Bronchial epithelial cell (primary cell): ENCODE results near the gene EFNA2. TPM values are rescaled to one million over a fixed set of nuclear protein-coding genes. Genes with fewer than 3 reads are reported as not detected.

ENCODE experiments used
- DNase-seq: peaks from one replicate; pipeline ENCODE4 v3.0.0-alpha.2; 2010; ENCODE audit warnings: low read depth
- FAIRE-seq: peaks from 2 replicates; lab custom pipeline; 2011; peaks lifted over from hg19 to GRCh38; lab: Jason Lieb, UNC
- H3K27me3 ChIP-seq: 2 replicates; pipeline ENCODE4 v1.5.1; 2011; ENCODE audit warnings: low read length; ENCODE audit not compliant: control insufficient read depth, insufficient read depth
- H3K36me3 ChIP-seq: 2 replicates; pipeline ENCODE4 v1.5.1; 2011; ENCODE audit warnings: low read length; ENCODE audit not compliant: control insufficient read depth, insufficient read depth
- H3K4me3 ChIP-seq: 2 replicates; pipeline ENCODE4 v1.5.1; 2011; ENCODE audit warnings: mild to moderate bottlenecking, low read depth, low read length, control low read depth
- CTCF ChIP-seq: IDR thresholded peaks from 2 replicates; pipeline ENCODE4 v1.5.1; 2011; ENCODE audit warnings: mild to moderate bottlenecking, moderate library complexity, low read length, control low read depth, inconsistent platforms; ENCODE audit not compliant: insufficient read depth, severe bottlenecking
- total RNA-seq: library from RNA; depleted of rRNA; stranded (reverse); fragments of >200 nt; gene quantifications from 2 replicates; pipeline ENCODE4 v1.2.1, GENCODE V29; 2014

EFNA2 gene
- total RNA-seq, 1 donor from 2014 or later = not detected

- FAIRE-seq (no peak), DNase-seq (no peak)
- no peak for TF ChIP-seq CTCF
- H3K4me3 ChIP-seq = no peak overlapping the region
- no peaks in the 10 kb centered on the region for H3K36me3 ChIP-seq
- peaks cover 2% of the 10 kb centered on the region for H3K27me3 ChIP-seq
Observed at GRCh38 chr19:1340681-1341469, 55.2 kb downstream of the EFNA2 start.

GRCh38 chr19:1343041-1343440 is 57.4 kb downstream of the EFNA2 start:
- no peak overlapping the region for H3K4me3 ChIP-seq
- H3K36me3 ChIP-seq = no peaks in the 10 kb centered on the region
- DNase-seq = no peak
- peaks cover 2% of the 10 kb centered on the region for H3K27me3 ChIP-seq
- FAIRE-seq = no peak
- no peak for TF ChIP-seq CTCF

GRCh38 chr19:1349211-1349610 is 63.5 kb downstream of the EFNA2 start:
- Histone ChIP-seq H3K4me3 (no peak overlapping the region), H3K36me3 (no peaks in the 10 kb centered on the region), H3K27me3 (no peaks in the 10 kb centered on the region)
- no peak for TF ChIP-seq CTCF
- DNase-seq = no peak
- no peak for FAIRE-seq

- H3K36me3 ChIP-seq = no peaks in the 10 kb centered on the region
- no peak for DNase-seq
- no peak for TF ChIP-seq CTCF
- no peak for FAIRE-seq
- H3K27me3 ChIP-seq = no peaks in the 10 kb centered on the region
- no peak overlapping the region for H3K4me3 ChIP-seq
Observed at GRCh38 chr19:1350867-1351266, 65.2 kb downstream of the EFNA2 start.

Other genes with a start within 250 kb of the EFNA2 start
- 6.8 and 13.8 TPM in 2 replicates for gene ABCA7, start 245.8 kb upstream of the EFNA2 start, total RNA-seq
- gene ARHGAP45, start 218.7 kb upstream of the EFNA2 start, total RNA-seq = 9.0 and 11.8 TPM in 2 replicates
- 57.4 and 87.1 TPM in 2 replicates for gene POLR2E, start 190.5 kb upstream of the EFNA2 start, total RNA-seq
- gene GPX4, start 181.9 kb upstream of the EFNA2 start, total RNA-seq = 274 and 291 TPM in 2 replicates
- 16.8 and 22.8 TPM in 2 replicates for gene SBNO2, start 111.6 kb upstream of the EFNA2 start, total RNA-seq
- gene STK11, start 80.1 kb upstream of the EFNA2 start, total RNA-seq = 110 and 117 TPM in 2 replicates
- gene CBARP, start 47.9 kb upstream of the EFNA2 start, total RNA-seq = 1.2 and 2.9 TPM in 2 replicates
- 8.7 and 14.8 TPM in 2 replicates for gene ATP5F1D, start 44.1 kb upstream of the EFNA2 start, total RNA-seq
- gene MIDN, start 37.3 kb upstream of the EFNA2 start, total RNA-seq = 15.8 and 31.1 TPM in 2 replicates
- 317 and 370 TPM in 2 replicates for gene CIRBP, start 16.5 kb upstream of the EFNA2 start, total RNA-seq
- gene FAM174C, start 10.3 kb upstream of the EFNA2 start, total RNA-seq = 20.8 and 27.1 TPM in 2 replicates
- gene NDUFS7, start 98.0 kb downstream of the EFNA2 start, total RNA-seq = 101 and 109 TPM in 2 replicates
- 6.8 and 9.7 TPM in 2 replicates for gene GAMT, start 115.7 kb downstream of the EFNA2 start, total RNA-seq
- 115 and 128 TPM in 2 replicates for gene DAZAP1, start 121.7 kb downstream of the EFNA2 start, total RNA-seq
- 380 and 966 TPM in 2 replicates for gene RPS15, start 152.5 kb downstream of the EFNA2 start, total RNA-seq
- gene APC2, start 164.2 kb downstream of the EFNA2 start, total RNA-seq = under 0.01 TPM in 2 replicates
- 24.7 and 33.3 TPM in 2 replicates for gene C19orf25, start 193.3 kb downstream of the EFNA2 start, total RNA-seq
- 0.53 and 1.7 TPM in 2 replicates for gene PCSK4, start 204.5 kb downstream of the EFNA2 start, total RNA-seq
- 2.1 and 3.6 TPM in 2 replicates for gene REEP6, start 205.3 kb downstream of the EFNA2 start, total RNA-seq
- gene ADAMTSL5, start 227.1 kb downstream of the EFNA2 start, total RNA-seq = 1.8 and 3.6 TPM in 2 replicates
- gene PLK5, start 238.2 kb downstream of the EFNA2 start, total RNA-seq = not detected in 2 replicates